ENCODE results near the gene COX19. TPM values are rescaled to one million over a fixed set of nuclear protein-coding genes. Genes with fewer than 3 reads are reported as not detected.

Gene COX19
- total and polyA plus RNA-seq, 2 donors (not counting 3 experiments of a cell fraction or from before 2014, with no cell fraction given) = 6.8 to 10.6 TPM

GRCh38 chr7:932651-932975 lies 42.7 kb downstream of the COX19 start:
- no TSS peak for BruUV-seq (replicated peaks)
- H3K9me3 ChIP-seq (replicated peaks; ENCODE audit: control insufficient read depth, insufficient read depth, low read length) = no peaks in the 10 kb centered on the region
- no peak overlapping the region for H3K4me2 ChIP-seq (ENCODE audit: insufficient read depth, low read length)
- H4K20me1 ChIP-seq (replicated peaks; ENCODE audit: control insufficient read depth, extremely low read depth, insufficient read depth, low read length) = no peaks in the 10 kb centered on the region
- H3K36me3 ChIP-seq (ENCODE audit: control insufficient read depth in 2 of 2, extremely low read depth in 1 of 2, insufficient read depth in 2 of 2, low read length in 2 of 2) = no peaks in the 10 kb centered on the region
- dilution Hi-C loops (cut with MboI; ENCODE audit: extremely low pct_ligation_motif_present, low sequenced_read_pairs) = no loop called here
- FAIRE-seq (no peak), DNase-seq (ENCODE audit: low read depth, low spot score) (no peak)
- no peak for TF ChIP-seq MYC (IDR thresholded peaks at IDR 0.05; ENCODE audit: low read depth, low read length)
- no peak for TF ChIP-seq FOS (IDR thresholded peaks at IDR 0.05; ENCODE audit: borderline replicate concordance, insufficient read depth, low read length)
- no peak for TF ChIP-seq CTCF (IDR thresholded peaks at IDR 0.05; ENCODE audit: extremely low read depth in 1 of 2, insufficient read depth in 1 of 2, low read depth in 1 of 2, low read length in 2 of 2)
- TF ChIP-seq GATA2 (IDR thresholded peaks at IDR 0.05; ENCODE audit: insufficient read depth, insufficient read length, low read depth, low read length) = no peak
- TF ChIP-seq EZH2 (IDR thresholded peaks at IDR 0.05; ENCODE audit: borderline replicate concordance, low read depth, low read length, severe bottlenecking) = no peak
- TF ChIP-seq POLR2A (IDR thresholded peaks at IDR 0.05; ENCODE audit: low read depth, low read length) = no peak
- TF ChIP-seq POLR2AphosphoS5 (IDR thresholded peaks at IDR 0.05; ENCODE audit: insufficient read depth, low read depth, low read length) = no peak
- no peak for TF ChIP-seq MAX (IDR thresholded peaks at IDR 0.05; ENCODE audit: insufficient read depth, insufficient read length)
- no peaks in the 10 kb centered on the region for H3K79me2 ChIP-seq (ENCODE audit: control insufficient read depth, insufficient read depth, low read length)
- POLR2A ChIA-PET = no interaction called here
- no peak overlapping the region for H2AFZ ChIP-seq (ENCODE audit: low read depth, low read length)
- no peaks in the 10 kb centered on the region for H3K4me1 ChIP-seq (ENCODE audit: control insufficient read depth, extremely low read depth, insufficient read depth, low read length)
- H3K9ac ChIP-seq (replicated peaks; ENCODE audit: extremely low read depth, insufficient read depth, low read length) = no peak overlapping the region
- no peaks in the 10 kb centered on the region for H3K27me3 ChIP-seq (ENCODE audit: control insufficient read depth in 2 of 2, insufficient read depth in 2 of 2, low read length in 2 of 2)
- H3K4me3 ChIP-seq (replicated peaks in 1 of 3; ENCODE audit: insufficient read depth in 1 of 3, low read depth in 1 of 3, low read length in 3 of 3) = no peak overlapping the region
- intact Hi-C loops (cut with micrococcal nuclease) = no loop called here
- H3K9me1 ChIP-seq (replicated peaks; ENCODE audit: control insufficient read depth, extremely low read depth, insufficient read depth, low read length) = no peaks in the 10 kb centered on the region
- no peak overlapping the region for H3K27ac ChIP-seq (ENCODE audit: insufficient read depth, low read depth, low read length)
- CTCF ChIA-PET = no interaction called here
